Aorta (tissue), 5 donors: Measurements from ENCODE around the gene OR10J5. TPM values are rescaled to one million over a fixed set of nuclear protein-coding genes. Genes with fewer than 3 reads are reported as not detected.

Experiments used
- ATAC-seq: fragments of 200-7000 bp; cut with Tn5 transposase; one replicate; pipeline ENCODE4 v1.9.1; 2022; ENCODE audit warnings: moderate library complexity; ENCODE audit not compliant: low FRiP score
- DNase-seq, 2 donors: peaks; one replicate each; pipeline ENCODE4 v3.0.0-alpha.2; 2020
- H3K27ac ChIP-seq, 2 donors: one replicate each; pipeline ENCODE4 v1.5.1; 2013; ENCODE audit warnings: low read length in 2 of 2, mild to moderate bottlenecking in 2 of 2, moderate library complexity in 2 of 2, control low read depth in 1 of 2, inconsistent platforms in 1 of 2, low read depth in 1 of 2
- H3K27me3 ChIP-seq, 2 donors: one replicate each; pipeline ENCODE4 v1.6.1; 2013; ENCODE audit warnings: control low read depth in 1 of 2, low read length in 1 of 2, mild to moderate bottlenecking in 1 of 2, moderate library complexity in 1 of 2; ENCODE audit not compliant: insufficient read depth in 2 of 2, control insufficient read depth in 1 of 2
- H3K36me3 ChIP-seq, 2 donors: one replicate each; pipeline ENCODE4 v1.6.1; 2013; ENCODE audit warnings: control low read depth in 1 of 2, low read length in 1 of 2, mild to moderate bottlenecking in 1 of 2; ENCODE audit not compliant: insufficient read depth in 2 of 2, control insufficient read depth in 1 of 2
- H3K4me1 ChIP-seq, 2 donors: one replicate each; pipeline ENCODE4 v1.6.1; 2013; ENCODE audit warnings: low read length in 2 of 2, control low read depth in 1 of 2, mild to moderate bottlenecking in 1 of 2, moderate library complexity in 1 of 2; ENCODE audit not compliant: insufficient read depth in 2 of 2, control insufficient read depth in 1 of 2
- H3K4me3 ChIP-seq, 2 donors: one replicate each; pipeline ENCODE4 v1.5.1; 2013; ENCODE audit warnings: low read length in 2 of 2, control low read depth in 1 of 2, mild to moderate bottlenecking in 1 of 2
- H3K9me3 ChIP-seq: one replicate; pipeline ENCODE4 v1.6.1; 2013; ENCODE audit warnings: mild to moderate bottlenecking, low read length; ENCODE audit not compliant: control insufficient read depth
- WGBS, 2 donors: extraction: QIAGEN DNeasy Blood & Tissue Kit; methylation state at CpG; one replicate each; pipeline ENCODE4 v1.1.7; 2013; 5-methylcytosine and 5-hydroxymethylcytosine counted together
- intact Hi-C, 2 donors: fragments of 100-400 bp; cut with DNase I; formaldehyde crosslinking; loops; one replicate each; pipeline versions ENCODE4 v1.14.2 to v1.15.0; 2022
- long read RNA-seq, 2 donors: library from polyadenylated mRNA; unstranded; transcript quantifications; one replicate each; pipeline ENCODE4 v2.0.0, GENCODE V29; 2020 to 2021
- polyA plus RNA-seq, 2 donors: library from polyadenylated mRNA; stranded (reverse); fragments of 200-250 nt; gene quantifications; one replicate each; pipeline ENCODE4 v1.2.3, GENCODE V29; 2013
- total RNA-seq, 2 donors: library from RNA; stranded (reverse); fragmentation: NEBNext Ultra II Directional; extraction: Animal tissue kit (Norgen Biotek cat#: 25700); gene quantifications; one replicate each; pipeline ENCODE4 v1.2.1, GENCODE V29; 2021
- donor health status: healthy with polysubstance abuse.
- donor health status: Bipolar disorder and iron deficiency.
- donor health status: DM: no; HTN: no; CAD: no.
- donor health status: DM: no; HTN: no; CAD: no.
- donor health status: DM: yes; HTN: yes; CAD: no.

The OR10J5 gene
- total RNA-seq (not detected), polyA plus RNA-seq (not detected)
- long read RNA-seq, donor 1: 0 reads
- long read RNA-seq, donor 2: 0 reads

- DNase-seq: no peak
- Histone ChIP-seq H3K4me1 (no peaks in the 10 kb centered on the region), H3K27ac (no peak within 1 kb of the TSS), H3K27me3 (no peaks in the 10 kb centered on the region), H3K9me3 (peaks cover 3% of the 10 kb centered on the region), H3K4me3 (no peak within 1 kb of the TSS), H3K36me3 (no peaks in the 10 kb centered on the region)
- ATAC-seq: no peak
- intact Hi-C loops: no loop called here
- WGBS, 2 donors: 94 to 100% methylated on average over 1 of the region's 1 CpG
Measured at GRCh38 chr1:159535907-159536306, at the start of gene OR10J5. OR10J5 (minus strand) TSS chr1:159536007; CDS start chr1:159536007, 0 bp downstream.

DNA sequence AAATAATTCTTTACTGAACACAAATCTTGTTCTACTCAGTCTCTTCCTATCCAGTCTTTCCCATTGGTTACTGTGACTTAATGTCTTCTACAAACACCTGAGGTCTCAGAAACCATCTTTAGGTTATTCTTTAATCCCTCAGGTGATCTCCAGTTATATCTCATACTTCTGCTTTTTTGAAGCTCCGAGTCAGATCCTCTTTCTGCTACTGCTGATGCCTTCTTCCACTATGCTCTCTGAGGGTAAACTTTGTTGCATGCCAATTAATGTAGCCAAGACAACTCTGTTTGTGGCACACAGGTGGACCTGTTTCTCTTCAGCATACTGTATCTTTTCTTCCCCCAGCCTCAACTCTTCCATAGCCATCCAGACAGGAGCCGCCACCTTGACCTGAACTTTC is 48.7 kb upstream of the OR10J5 start:
- Histone ChIP-seq H3K9me3 (no peaks in the 10 kb centered on the region), H3K27ac (no peak overlapping the region), H3K36me3 (no peaks in the 10 kb centered on the region), H3K27me3 (no peaks in the 10 kb centered on the region), H3K4me1 (no peaks in the 10 kb centered on the region), H3K4me3 (no peak overlapping the region)
- no peak for ATAC-seq
- no peak for DNase-seq
- 76% methylated on average over 2 of the region's 2 CpGs for WGBS, 2 donors
- intact Hi-C loops: no loop called here

- no peaks in the 10 kb centered on the region for H3K27me3 ChIP-seq
- DNase-seq: no peak
- intact Hi-C loops: no loop called here
- no peaks in the 10 kb centered on the region for H3K9me3 ChIP-seq
- no peak overlapping the region for H3K4me3 ChIP-seq
- H3K27ac ChIP-seq: no peak overlapping the region
- no peak for ATAC-seq
- H3K36me3 ChIP-seq: no peaks in the 10 kb centered on the region
- H3K4me1 ChIP-seq: no peaks in the 10 kb centered on the region
- 67 to 76% methylated on average over 1 of the region's 1 CpG for WGBS, 2 donors
Measured at GRCh38 chr1:159581422-159581821, 45.6 kb upstream of the OR10J5 start.

DNA sequence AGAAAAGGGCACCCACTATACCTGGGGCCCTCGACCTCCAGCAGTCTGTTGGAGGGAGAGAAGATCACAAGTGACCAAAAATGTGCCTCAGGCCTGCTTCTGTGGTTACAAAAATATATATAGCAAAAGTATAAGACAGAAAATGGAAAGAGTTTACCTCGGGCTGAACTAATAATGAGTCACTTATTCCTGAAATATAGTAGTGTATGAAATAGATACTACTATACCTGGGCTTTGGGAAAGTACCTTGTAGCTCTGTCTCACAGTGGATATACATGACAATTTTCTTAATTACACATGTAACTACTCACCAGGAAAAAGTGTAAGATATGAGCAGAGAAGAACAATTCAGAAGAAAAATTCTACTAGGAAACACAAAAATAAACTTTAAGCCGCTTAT is 44.5 kb upstream of the OR10J5 start:
- Histone ChIP-seq H3K27ac (no peak overlapping the region), H3K27me3 (no peaks in the 10 kb centered on the region), H3K4me3 (no peak overlapping the region), H3K9me3 (no peaks in the 10 kb centered on the region), H3K4me1 (no peaks in the 10 kb centered on the region), H3K36me3 (no peaks in the 10 kb centered on the region)
- DNase-seq (no peak), ATAC-seq (no peak)
- intact Hi-C loops: no loop called here
- WGBS, 2 donors: 57 to 60% methylated on average over 3 of the region's 3 CpGs

DNA sequence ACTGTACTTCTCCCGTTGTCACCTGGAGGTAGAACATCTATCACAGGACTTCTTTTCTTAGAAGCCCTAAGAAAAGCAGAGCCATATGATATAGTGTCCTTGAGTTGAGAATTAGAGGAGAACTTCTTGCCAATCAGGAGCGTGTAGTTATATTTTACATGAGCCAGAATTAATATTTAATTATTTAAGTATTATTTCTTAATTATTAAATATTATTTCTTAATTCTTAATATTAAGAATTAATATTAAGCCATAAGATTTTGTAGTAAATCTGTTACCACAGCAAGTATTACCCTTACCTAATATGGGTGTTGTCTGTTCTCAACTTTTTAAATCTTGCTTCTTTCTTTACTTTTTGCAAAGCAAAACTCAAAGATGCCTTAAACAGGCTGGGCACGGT is 41.6 kb upstream of the OR10J5 start:
- H3K27ac ChIP-seq: no peak overlapping the region
- H3K4me3 ChIP-seq: no peak overlapping the region
- H3K4me1 ChIP-seq: no peaks in the 10 kb centered on the region
- intact Hi-C loops: no loop called here
- WGBS, 2 donors: 90% methylated on average over 3 of the region's 3 CpGs
- no peaks in the 10 kb centered on the region for H3K36me3 ChIP-seq
- no peak for ATAC-seq
- no peaks in the 10 kb centered on the region for H3K27me3 ChIP-seq
- no peaks in the 10 kb centered on the region for H3K9me3 ChIP-seq
- no peak for DNase-seq

GRCh38 chr1:159562680-159563079 is 26.9 kb upstream of the OR10J5 start:
- Histone ChIP-seq H3K4me3 (no peak overlapping the region), H3K27ac (no peak overlapping the region), H3K27me3 (no peaks in the 10 kb centered on the region), H3K9me3 (peaks cover 4% of the 10 kb centered on the region), H3K4me1 (no peaks in the 10 kb centered on the region), H3K36me3 (no peaks in the 10 kb centered on the region)
- intact Hi-C loops: no loop called here
- WGBS, 2 donors: 36 to 45% methylated on average over 1 of the region's 1 CpG
- ATAC-seq (no peak), DNase-seq (no peak)

DNA sequence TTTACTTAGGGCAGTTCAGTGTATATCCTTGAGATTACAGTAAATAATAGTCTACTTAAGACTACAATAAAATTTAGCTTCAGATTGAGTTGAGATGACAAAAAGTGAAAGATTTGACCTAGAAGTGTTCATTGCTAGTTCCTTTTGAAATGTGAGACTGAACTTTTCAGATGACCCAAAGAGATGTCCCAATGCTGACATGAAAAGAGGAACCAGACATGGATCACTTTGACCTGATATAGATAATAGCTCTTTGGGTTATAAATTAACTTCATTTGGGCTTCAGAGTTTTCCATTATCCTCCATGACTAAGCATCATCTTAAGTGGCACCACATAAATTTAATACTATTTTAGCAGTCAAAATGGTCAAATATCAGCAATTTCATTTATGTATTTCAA is 25.7 kb upstream of the OR10J5 start:
- no peaks in the 10 kb centered on the region for H3K36me3 ChIP-seq
- H3K4me3 ChIP-seq: no peak overlapping the region
- no peaks in the 10 kb centered on the region for H3K27me3 ChIP-seq
- ATAC-seq (no peak), DNase-seq (no peak)
- H3K4me1 ChIP-seq: no peaks in the 10 kb centered on the region
- peaks cover 4% of the 10 kb centered on the region for H3K9me3 ChIP-seq
- intact Hi-C loops: no loop called here
- no peak overlapping the region for H3K27ac ChIP-seq

DNA sequence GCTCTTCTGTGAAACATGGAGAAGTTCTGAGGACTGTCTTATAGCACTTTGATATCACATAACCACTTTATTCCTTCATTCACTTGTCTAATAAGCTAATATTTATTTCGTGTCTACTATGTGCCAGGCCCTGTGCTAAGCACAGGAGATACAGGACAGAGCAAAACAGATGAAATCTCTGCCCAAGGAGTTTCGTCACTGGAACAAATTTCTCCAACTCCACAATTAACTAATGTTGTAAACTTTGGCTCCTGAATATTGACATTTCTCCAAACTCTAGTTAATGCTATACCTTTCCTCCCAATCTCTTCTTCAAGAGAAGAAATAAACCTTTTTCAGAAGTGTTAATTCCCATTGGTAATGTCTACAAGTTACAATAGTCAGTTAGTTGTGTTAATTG is 24.8 kb upstream of the OR10J5 start:
- WGBS, 2 donors: 59% methylated on average over 2 of the region's 2 CpGs
- intact Hi-C loops: no loop called here
- Histone ChIP-seq H3K27ac (no peak overlapping the region), H3K9me3 (peaks cover 4% of the 10 kb centered on the region), H3K4me1 (no peaks in the 10 kb centered on the region), H3K27me3 (no peaks in the 10 kb centered on the region), H3K36me3 (no peaks in the 10 kb centered on the region), H3K4me3 (no peak overlapping the region)
- DNase-seq: no peak
- ATAC-seq: no peak

DNA sequence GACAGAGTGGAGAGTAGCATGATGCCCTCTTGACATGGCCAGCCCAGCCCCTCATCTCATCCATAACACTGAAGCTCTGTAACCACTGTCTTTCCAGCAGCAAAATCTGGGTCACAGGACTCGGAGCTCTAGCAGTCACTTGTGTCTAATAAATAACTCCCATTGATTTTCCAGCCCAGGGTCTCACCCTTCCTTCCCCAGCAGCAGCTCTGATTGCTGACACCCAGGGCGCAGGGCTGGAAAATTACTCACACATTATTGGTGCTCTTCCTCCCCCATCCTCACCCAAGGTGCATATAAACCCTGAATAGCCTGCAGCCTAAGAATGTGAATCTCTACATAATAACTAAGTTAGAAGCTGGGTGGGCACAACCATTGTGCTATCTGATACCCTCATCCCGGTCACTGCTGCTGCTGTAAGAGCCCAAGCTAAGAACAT is 21.1 kb upstream of the OR10J5 start:
- WGBS, 2 donors: 36 to 39% methylated on average over 3 of the region's 3 CpGs
- DNase-seq (no peak), ATAC-seq (peak; percentile 26)
- Histone ChIP-seq H3K36me3 (no peaks in the 10 kb centered on the region), H3K4me1 (no peaks in the 10 kb centered on the region), H3K27ac (no peak overlapping the region), H3K27me3 (no peaks in the 10 kb centered on the region), H3K4me3 (no peak overlapping the region), H3K9me3 (peaks cover 2% of the 10 kb centered on the region)
- intact Hi-C loops: no loop called here
